ENCODE data around the gene KLHDC7B.

The KLHDC7B gene

DNA sequence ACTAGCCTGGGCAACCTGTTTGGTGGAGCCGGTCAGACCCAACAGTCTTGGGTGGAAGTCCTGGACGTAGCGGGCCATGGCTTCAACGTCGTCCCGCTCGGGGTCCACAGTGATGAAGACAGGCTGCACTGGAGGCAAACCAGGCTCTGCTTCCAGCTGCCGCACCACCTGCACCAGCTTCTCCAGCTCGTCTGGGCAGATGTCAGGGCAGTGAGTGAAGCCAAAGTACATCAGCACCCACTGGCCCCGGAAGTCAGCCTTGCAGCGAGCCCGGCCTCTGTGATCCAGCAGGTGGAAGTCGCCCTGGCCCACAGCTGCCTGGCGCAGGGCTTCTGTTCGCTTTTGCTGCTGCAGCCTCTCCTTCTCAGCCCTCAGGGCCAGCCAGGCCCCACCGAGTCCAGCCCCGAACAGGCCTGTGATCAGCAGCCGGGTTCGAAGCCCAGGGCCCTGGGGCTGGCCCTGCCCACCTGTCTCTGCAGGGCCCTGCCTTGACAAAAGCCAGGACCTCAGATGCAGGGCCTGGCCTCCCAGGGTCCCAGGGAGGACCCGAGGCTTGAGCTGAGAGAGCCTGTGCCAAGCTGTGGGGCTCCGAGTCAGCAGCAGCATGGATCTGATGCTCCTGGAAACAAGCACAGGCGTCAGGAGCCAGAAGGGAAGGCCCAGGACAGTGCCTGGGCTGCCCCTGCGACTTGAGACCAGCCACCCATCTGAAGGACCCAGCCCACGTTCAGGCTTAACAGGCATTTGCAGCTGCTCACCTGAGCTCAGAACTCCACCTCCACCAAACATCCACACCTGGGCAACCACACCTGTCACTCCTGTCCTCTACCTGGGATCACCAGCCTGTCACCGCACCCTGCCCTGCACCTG, 21.7 kb upstream of the KLHDC7B start:
- TF ChIP-seq, protein P1, sequence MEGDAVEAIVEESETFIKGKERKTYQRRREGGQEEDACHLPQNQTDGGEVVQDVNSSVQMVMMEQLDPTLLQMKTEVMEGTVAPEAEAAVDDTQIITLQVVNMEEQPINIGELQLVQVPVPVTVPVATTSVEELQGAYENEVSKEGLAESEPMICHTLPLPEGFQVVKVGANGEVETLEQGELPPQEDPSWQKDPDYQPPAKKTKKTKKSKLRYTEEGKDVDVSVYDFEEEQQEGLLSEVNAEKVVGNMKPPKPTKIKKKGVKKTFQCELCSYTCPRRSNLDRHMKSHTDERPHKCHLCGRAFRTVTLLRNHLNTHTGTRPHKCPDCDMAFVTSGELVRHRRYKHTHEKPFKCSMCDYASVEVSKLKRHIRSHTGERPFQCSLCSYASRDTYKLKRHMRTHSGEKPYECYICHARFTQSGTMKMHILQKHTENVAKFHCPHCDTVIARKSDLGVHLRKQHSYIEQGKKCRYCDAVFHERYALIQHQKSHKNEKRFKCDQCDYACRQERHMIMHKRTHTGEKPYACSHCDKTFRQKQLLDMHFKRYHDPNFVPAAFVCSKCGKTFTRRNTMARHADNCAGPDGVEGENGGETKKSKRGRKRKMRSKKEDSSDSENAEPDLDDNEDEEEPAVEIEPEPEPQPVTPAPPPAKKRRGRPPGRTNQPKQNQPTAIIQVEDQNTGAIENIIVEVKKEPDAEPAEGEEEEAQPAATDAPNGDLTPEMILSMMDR (conservative IDR thresholded peaks at IDR 0.05): no peak
- H3K27ac ChIP-seq: peak overlapping the region; percentile 91

DNA sequence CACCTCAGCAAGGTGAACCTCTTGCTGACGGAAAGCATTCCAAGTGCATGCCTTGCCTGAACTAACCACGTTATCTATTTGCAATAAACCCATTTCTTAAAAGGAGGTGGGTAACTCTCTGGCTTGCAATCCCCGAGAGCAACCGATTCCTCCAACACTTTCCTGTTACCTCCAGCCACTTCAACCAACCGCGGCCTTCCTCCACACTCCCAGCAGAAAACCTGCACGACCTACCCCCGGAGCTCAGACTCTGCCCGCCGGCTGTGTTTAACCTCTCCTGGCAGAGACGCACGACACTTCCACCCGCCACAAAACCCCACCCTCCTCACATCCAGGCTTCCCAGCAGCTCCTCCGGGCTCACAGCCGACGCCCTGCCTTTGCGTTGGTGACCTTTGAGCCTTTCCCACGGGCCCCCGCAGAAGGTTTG, 21.0 kb upstream of the KLHDC7B start:
- TF ChIP-seq, protein P1 (conservative IDR thresholded peaks at IDR 0.05): no peak
- peak overlapping the region; percentile 91 for H3K27ac ChIP-seq

DNA sequence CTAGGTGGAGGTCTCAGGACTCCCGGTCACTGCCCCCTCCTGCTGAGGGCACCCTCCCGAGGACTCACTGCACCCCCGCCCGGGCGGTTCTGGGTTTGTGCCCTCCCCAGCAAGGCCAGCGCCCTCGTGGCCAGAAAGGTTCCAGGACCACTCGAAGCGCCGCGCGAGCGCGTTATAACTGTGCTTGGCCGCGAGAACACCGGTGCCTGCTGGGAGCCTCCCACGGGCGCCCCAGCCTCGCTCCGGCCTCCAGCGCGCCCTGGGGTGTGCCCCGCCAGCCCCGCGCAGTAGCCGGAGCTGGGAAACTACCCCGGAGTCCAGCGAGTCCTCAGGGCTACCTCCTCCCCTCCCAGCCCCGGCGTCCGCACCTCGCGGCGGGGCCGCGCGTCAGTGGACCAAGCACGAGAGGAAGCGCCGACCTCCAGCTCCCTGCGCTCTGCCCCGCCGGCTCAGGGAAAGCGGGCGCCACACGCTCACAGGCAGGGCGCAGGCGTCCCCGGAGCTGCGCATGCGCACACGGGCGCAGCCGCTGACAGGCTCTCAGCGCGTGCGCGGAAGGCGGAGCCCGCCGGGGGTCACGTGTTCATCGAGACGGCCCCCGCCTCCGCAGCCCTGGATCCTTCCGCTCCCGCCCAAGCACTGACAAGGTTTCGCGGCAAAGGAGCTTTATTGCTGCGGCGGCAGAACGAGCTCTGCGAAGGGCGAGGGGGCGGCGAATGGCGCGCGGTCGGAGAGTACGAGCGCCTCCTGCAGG, 20.4 kb upstream of the KLHDC7B start, which contains the start of gene SCO2:
SCO2 (minus strand) TSS at position 495 of the 754 bp plus-strand sequence. CDS start 1,187 bp downstream, outside the sequence.
- peak within 1 kb of the TSS; percentile 91 for H3K27ac ChIP-seq
- TF ChIP-seq, protein P1 (conservative IDR thresholded peaks at IDR 0.05): no peak

DNA sequence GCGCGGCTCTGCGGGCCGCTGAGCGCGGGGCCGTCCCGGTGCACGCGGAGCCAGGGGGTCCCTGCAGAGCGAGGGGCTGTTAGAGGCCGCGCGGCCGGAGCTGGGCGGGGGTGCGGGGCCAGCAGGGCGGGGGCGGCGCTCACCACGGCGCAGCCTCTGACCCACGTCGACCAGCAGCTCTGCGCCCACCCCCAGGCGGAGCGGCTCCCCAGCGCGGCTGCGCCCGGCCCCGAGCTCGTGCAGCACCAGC, 19.9 kb upstream of the KLHDC7B start:
- H3K27ac ChIP-seq: peak overlapping the region; percentile 91
- TF ChIP-seq, protein P1 (conservative IDR thresholded peaks at IDR 0.05): no peak; the same call in 1 of the 2 replicates

DNA sequence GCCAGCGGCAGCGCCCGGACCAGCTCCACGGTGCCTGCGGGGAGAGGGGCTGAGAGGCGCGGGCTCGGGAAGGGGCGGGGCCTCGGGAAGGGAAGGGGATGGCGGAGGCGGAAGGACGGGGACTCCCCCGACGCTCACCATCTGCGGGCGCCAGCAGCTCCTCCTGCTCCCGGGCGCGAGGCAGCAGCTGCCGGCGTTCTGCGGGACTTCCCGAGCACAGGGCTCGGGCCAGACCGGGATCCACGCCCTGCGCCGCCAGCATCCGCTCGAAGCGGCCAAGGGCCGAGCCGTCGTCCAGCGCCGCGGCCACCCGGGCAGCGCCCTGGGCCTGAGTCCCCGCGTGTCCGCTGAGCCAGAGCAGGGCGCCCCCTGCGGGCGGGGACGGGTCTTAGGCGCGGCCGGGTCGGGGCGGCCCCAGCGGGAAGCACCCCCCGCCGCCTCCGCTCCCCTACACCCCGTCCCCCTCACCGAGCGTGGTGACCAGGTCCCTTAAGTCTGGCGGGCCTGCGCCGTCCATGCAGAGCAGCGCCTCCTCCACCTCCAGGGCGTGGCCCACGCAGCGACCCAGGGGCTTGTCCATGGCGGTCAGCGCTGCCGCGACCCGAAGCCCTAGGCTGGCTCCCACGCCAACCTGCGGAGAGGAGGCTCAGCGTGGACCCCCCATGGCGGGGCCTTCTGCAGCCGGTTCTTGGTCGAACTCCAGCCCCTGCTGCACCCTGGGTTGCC, 19.4 kb upstream of the KLHDC7B start:
- TF ChIP-seq, protein P1 (conservative IDR thresholded peaks at IDR 0.05): peak; percentile 70
- peak overlapping the region; percentile 91 for H3K27ac ChIP-seq

DNA sequence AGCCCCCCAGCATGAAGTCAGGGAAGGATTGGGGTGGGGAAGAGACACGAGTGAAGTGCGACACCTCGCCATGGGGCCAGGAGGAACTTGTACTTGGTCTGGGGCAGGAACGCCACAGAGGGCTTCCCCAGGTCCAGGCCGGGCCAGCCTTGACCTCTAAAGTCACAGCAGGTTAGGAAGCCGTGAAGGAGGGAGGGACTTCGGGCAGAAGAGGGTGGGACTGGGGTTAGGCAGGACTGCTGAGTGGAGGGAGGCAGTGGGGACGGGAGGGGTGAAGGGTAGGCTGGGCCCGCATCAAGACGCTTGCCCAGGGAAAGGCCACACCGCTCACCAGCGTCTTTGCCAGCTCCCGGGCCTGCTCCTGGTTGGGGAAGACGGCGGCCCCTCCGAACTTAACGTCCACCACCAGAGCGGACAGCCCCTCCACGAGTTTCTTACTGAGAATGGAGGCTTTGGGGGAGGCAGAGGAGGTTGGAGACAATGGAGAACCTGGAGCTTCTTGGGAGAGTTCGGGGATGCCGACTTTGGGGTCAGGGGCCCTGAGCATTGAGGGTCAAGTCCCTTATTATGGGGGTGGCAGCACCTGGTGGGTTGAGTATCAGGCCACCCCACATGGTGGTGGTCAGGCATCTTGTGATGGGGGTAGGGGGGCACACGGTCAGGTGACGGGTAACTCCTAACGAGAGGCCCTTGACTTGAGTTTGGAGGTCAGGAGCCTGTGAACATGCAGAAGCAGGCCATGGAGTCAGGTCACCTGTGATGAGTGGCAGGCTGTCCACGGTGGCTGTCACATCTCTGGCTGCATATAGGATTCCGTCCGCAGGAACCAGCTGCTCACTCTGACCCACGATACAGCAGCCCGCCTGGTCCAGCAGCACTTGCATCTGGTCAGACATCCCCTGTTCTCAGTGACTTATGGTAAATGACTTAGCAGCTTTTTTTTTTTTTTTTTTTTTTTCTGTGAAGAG, 18.6 kb upstream of the KLHDC7B start:
- peak overlapping the region; percentile 91 for H3K27ac ChIP-seq
- TF ChIP-seq, protein P1 (conservative IDR thresholded peaks at IDR 0.05): no peak
